ENCODE results near the gene GRIA4.

GRIA4 gene

GRCh38 chr11:105611572-105612441 lies 1.9 kb downstream of the GRIA4 start:
- no peak for TF ChIP-seq CTCF (IDR thresholded peaks at IDR 0.05; ENCODE audit: borderline replicate concordance, insufficient read depth, low read depth, low read length)
- no peak overlapping the region for H3K4me3 ChIP-seq (ENCODE audit: low read depth, low read length)

DNA sequence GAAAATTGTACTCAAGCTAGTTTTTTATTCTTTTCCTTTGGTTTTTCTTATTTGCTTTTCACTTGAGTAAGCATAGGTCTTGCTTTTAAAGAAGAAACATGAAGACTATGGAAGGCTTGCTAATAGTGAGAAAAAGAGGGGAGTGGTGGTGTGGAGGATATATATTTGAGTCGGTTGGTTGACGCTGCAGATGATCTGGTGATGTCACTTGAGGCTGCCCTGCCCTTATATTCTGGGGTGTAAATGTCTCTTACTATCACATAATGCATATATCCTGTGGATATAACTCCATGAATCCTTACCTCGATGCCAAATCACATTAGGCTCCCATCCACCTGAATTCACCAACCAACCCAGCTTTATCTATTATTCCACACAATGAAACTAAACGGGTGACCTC lies 2.9 kb downstream of the GRIA4 start:
- H3K4me3 ChIP-seq (ENCODE audit: low read depth, low read length) = no peak overlapping the region
- no peak for TF ChIP-seq CTCF (IDR thresholded peaks at IDR 0.05; ENCODE audit: borderline replicate concordance, insufficient read depth, low read depth, low read length)

- H3K4me3 ChIP-seq (ENCODE audit: low read depth, low read length) = no peak overlapping the region
- no peak for TF ChIP-seq CTCF (IDR thresholded peaks at IDR 0.05; ENCODE audit: borderline replicate concordance, insufficient read depth, low read depth, low read length)
These were observed 3.3 kb downstream of the GRIA4 start for GRCh38 chr11:105613183-105613582.

- no peak for TF ChIP-seq CTCF (IDR thresholded peaks at IDR 0.05; ENCODE audit: borderline replicate concordance, insufficient read depth, low read depth, low read length)
- no peak overlapping the region for H3K4me3 ChIP-seq (ENCODE audit: low read depth, low read length)
These were observed 8.6 kb downstream of the GRIA4 start for GRCh38 chr11:105618343-105618955.

- TF ChIP-seq CTCF (IDR thresholded peaks at IDR 0.05; ENCODE audit: borderline replicate concordance, insufficient read depth, low read depth, low read length) = no peak
- H3K4me3 ChIP-seq (ENCODE audit: low read depth, low read length) = no peak overlapping the region
These were observed 9.7 kb downstream of the GRIA4 start for GRCh38 chr11:105619556-105619955.

DNA sequence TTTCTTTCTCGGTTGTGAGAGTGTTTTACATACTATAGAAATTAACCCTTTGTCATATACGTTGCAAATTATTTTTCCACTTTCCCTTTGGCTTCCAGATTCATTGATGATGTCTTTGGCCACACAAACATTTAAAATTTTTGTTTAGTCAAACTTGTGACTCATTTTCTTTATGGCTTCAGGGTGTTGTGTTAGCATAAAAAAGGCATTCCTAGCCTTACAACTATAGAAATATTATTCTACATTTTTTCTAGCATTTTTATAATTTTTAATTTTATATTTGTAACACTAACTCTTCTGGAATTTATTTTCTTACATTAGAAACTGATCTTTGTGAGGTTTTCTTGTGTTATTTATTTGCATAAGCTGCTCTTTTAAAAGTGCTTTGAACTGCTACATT lies 12.1 kb downstream of the GRIA4 start:
- TF ChIP-seq CTCF (IDR thresholded peaks at IDR 0.05; ENCODE audit: borderline replicate concordance, insufficient read depth, low read depth, low read length) = no peak
- no peak overlapping the region for H3K4me3 ChIP-seq (ENCODE audit: low read depth, low read length)

DNA sequence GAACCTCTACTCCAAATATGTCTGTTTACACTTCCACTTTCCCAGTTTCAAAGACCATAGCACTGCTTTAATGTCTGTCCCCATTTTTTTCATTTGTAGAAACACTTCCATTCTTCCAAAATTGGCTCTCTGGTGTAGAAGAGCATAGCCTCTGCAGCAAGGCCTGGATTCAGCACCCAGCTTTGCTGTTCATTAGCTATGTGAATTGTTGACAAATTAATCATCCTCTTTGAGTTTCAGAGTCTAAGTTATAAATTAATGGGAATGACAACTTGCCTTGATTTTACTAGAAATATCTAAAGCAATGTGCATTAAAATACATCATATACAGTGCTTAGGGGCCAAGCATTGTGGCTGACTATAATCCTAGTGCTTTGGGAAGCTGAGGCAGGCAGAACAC lies 22.4 kb downstream of the GRIA4 start:
- TF ChIP-seq CTCF (IDR thresholded peaks at IDR 0.05; ENCODE audit: borderline replicate concordance, insufficient read depth, low read depth, low read length) = no peak
- H3K4me3 ChIP-seq (ENCODE audit: low read depth, low read length) = no peak overlapping the region
